ENCODE measurements around the gene CTPS1.

GRCh38 chr1:41020654-41021053, 41.2 kb downstream of the CTPS1 start:
- no peak for TF ChIP-seq CTCF (IDR thresholded peaks at IDR 0.05)
- TF ChIP-seq ZFX (IDR thresholded peaks at IDR 0.05; ENCODE audit: borderline replicate concordance), result no peak
